Naive B cell (primary cell): ENCODE measurements around the gene CYP2A6. TPM values are rescaled to one million over a fixed set of nuclear protein-coding genes. Genes with fewer than 3 reads are reported as not detected.
A peak's percentile ranks its signal among the peaks of the same experiment; 100 is the strongest.
"Not testable (repeated sequence)": the region's sequence is repeated elsewhere in the genome, so short reads cannot be mapped to it uniquely, and the experiment has no call there.

Experiments
- ATAC-seq, 2 donors: fragments of 150-1000 bp; cut with Tn5 transposase; 2 replicates each; pipeline ENCODE4 v1.10.0; 2021; ENCODE audit warnings: low read depth in 2 of 2, mild to moderate bottlenecking in 2 of 2, moderate library complexity in 2 of 2
- DNase-seq: peaks from one replicate; pipeline ENCODE4 v3.0.0; 2022
- H3K27ac Mint-ChIP-seq, 6 donors: one replicate each; pipeline ENCODE4 v1.8.0; 2020 to 2022; ENCODE audit warnings: mild to moderate bottlenecking in 6 of 6, mixed read lengths in 6 of 6, moderate library complexity in 5 of 6, inconsistent platforms in 2 of 6
- H3K27me3 Mint-ChIP-seq, 3 donors: one replicate each; pipeline ENCODE4 v1.8.0; 2021 to 2022; ENCODE audit warnings: mixed read lengths in 3 of 3, mild to moderate bottlenecking in 1 of 3
- H3K36me3 Mint-ChIP-seq, 2 donors: one replicate each; pipeline ENCODE4 v1.8.0; 2020 to 2022; ENCODE audit warnings: mixed read lengths in 2 of 2, inconsistent platforms in 1 of 2, mild to moderate bottlenecking in 1 of 2
- H3K4me1 Mint-ChIP-seq, 3 donors: one replicate each; pipeline ENCODE4 v1.8.0; 2020 to 2022; ENCODE audit warnings: mixed read lengths in 3 of 3, inconsistent platforms in 1 of 3, mild to moderate bottlenecking in 1 of 3, moderate library complexity in 1 of 3
- H3K4me3 Mint-ChIP-seq, 8 donors: one replicate each; pipeline ENCODE4 v1.8.0; 2020 to 2022; ENCODE audit warnings: mild to moderate bottlenecking in 8 of 8, mixed read lengths in 8 of 8, moderate library complexity in 8 of 8, inconsistent platforms in 2 of 8
- H3K9me3 Mint-ChIP-seq, 7 donors: one replicate each; pipeline ENCODE4 v1.8.0; 2020 to 2022; ENCODE audit warnings: mixed read lengths in 7 of 7, mild to moderate bottlenecking in 5 of 7, inconsistent platforms in 2 of 7, moderate library complexity in 1 of 7
- polyA plus RNA-seq, 6 donors: library from polyadenylated mRNA; unstranded; fragments of 300-500 nt; fragmentation: Illumina TruSeq; gene quantifications; one replicate each; pipeline ENCODE4 v1.2.3, GENCODE V29; 2021; ENCODE audit warnings: low read depth in 6 of 6

The CYP2A6 gene
- polyA plus RNA-seq, 6 donors from 2014 or later: not detected

DNA sequence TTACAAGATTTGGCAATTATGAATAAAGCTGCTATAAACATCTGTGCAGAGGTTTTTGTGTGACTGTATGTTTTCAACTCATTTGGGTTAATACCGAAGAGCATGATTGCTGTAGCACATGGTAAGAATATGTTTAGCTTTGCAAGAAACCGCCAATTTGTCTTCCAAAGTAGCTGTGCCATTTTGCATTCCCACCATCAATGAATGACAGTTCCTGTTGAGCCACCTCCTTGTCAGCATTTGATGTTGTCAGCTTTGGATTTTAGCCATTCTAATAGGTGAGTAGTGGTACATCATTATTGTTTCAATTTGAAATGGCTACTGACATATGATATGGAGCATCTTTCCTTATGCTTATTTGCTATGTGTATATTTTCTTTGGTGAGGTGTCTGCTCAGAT, 23.6 kb upstream of the CYP2A6 start:
- not testable (repeated sequence) for DNase-seq, H3K27ac Mint-ChIP-seq, ATAC-seq, H3K4me3 Mint-ChIP-seq
- Mint-ChIP-seq H3K27me3 (peaks cover 13 to 82% (median 64%) of the 10 kb centered on the region in 3 donors), H3K4me1 (peaks cover 6 to 19% (median 16%) of the 10 kb centered on the region in 3 donors), H3K36me3 (peaks cover 0 to 15% of the 10 kb centered on the region in 2 donors), H3K9me3 (peaks cover 4 to 28% (median 13%) of the 10 kb centered on the region in 7 donors)

DNA sequence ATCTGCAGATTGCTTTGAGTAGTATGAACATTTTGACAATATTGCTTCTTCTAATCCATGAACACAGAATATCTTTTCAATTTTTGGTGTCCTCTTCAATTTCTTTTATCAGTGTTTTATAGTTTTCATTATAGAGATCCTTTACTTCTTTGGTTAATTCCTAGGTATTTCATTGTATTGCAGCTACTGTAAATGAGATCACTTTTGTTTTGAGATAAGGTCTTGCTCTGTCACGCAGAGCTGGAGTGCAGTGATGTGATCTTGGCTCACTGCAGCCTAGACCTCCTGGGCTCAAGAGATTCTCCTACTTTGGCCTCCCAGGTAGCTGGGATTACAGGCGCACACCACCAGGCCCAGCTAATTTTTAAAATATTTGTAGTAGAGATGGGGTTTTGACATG, 22.0 kb upstream of the CYP2A6 start:
- DNase-seq (no peak), ATAC-seq (no peak)
- peaks cover 6 to 19% (median 16%) of the 10 kb centered on the region in 3 donors for H3K4me1 Mint-ChIP-seq
- peaks cover 0 to 15% of the 10 kb centered on the region in 2 donors for H3K36me3 Mint-ChIP-seq
- no peak overlapping the region for H3K4me3 Mint-ChIP-seq
- H3K27me3 Mint-ChIP-seq: peaks cover 13 to 67% (median 66%) of the 10 kb centered on the region in 3 donors
- H3K27ac Mint-ChIP-seq: no peak overlapping the region
- peaks cover 4 to 27% (median 13%) of the 10 kb centered on the region in 7 donors for H3K9me3 Mint-ChIP-seq

DNA sequence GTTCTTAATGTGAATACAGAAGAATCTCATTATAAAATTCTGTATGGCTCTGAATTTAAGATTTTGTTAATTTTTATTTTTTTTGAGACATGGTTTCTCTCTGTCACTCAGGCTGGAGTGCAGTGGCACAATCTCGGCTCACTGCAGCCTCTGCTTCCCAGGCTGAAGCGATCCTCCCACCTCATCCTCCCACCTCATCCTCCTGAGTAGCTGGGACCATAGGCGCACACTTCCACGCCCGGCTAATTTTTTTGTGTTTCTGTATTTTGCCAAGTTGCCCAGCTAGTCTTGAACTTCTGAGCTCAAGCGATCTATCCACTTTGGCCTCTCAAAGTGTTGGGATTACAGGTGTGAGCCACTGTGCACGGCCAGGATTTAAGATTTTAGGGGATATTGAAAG, 17.5 kb upstream of the CYP2A6 start:
- ATAC-seq: no peak
- peaks cover 2 to 10% (median 7%) of the 10 kb centered on the region in 7 donors for H3K9me3 Mint-ChIP-seq
- H3K27me3 Mint-ChIP-seq: peaks cover 12 to 68% (median 37%) of the 10 kb centered on the region in 3 donors
- H3K4me1 Mint-ChIP-seq: no peaks in the 10 kb centered on the region
- no peak overlapping the region for H3K27ac Mint-ChIP-seq
- DNase-seq: no peak
- peaks cover 0 to 8% of the 10 kb centered on the region in 2 donors for H3K36me3 Mint-ChIP-seq
- no peak overlapping the region for H3K4me3 Mint-ChIP-seq

DNA sequence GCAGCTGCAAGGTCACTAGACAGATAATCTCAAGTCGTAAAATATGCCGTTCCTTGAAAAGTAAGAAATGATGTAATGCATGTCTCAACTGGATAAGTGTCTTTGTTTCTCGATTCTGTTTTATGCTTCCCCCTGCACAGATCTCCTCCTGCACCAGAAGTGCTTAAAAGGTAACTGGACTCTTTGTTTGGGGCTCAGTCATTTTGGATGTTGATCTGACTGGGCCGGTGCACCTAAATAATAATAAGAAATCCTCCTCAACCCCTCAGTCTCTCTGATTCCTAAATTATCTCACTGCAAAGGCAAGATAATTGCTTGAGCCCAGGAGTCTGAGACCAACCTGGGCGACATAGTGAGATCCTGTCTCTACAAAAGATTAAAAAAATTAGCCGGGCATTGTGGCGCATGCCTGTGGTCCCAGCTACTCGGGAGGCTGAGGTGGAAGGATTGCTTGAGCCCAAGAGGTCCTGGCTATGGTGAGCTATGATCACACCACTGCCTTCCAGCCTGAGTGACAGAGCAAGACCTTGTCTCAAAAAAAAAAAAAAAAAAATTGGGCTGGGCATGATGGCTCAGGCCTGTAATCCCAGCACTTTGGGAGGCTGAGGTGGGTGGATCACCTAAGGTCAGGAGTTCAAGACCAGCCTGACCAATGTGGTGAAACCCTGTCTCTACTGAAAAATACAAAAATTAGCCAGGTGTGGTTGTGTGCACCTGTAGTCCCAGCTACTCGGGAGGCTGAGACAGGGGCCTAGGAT, 14.7 kb upstream of the CYP2A6 start:
- not testable (repeated sequence) for H3K9me3 Mint-ChIP-seq, DNase-seq, H3K36me3 Mint-ChIP-seq, H3K4me3 Mint-ChIP-seq, H3K4me1 Mint-ChIP-seq, ATAC-seq
- peaks cover 14 to 65% (median 17%) of the 10 kb centered on the region in 3 donors for H3K27me3 Mint-ChIP-seq
- peak overlapping the region in 1 of 6 donors; percentile 73 for H3K27ac Mint-ChIP-seq

DNA sequence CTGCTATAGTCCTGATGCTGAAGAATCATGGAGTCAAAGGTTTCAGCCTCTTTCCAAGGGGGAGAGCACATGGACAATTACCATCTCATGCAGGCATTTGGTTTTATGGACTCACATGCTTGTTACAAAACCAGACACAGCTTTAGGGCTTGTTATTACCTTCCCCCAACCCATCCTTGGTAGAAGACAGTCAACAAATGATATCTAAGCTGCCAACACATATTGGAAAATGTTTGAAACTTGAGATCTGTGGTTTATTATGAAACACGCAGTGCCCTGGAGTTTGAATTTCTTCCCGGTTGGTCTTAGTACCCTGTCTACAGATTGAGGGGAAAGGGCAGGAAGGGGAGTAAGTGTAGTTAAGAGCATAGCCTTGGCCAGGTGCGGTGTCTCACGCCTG, 12.5 kb upstream of the CYP2A6 start:
- Mint-ChIP-seq H3K4me1 (no peaks in the 10 kb centered on the region), H3K27me3 (peaks cover 8 to 51% (median 14%) of the 10 kb centered on the region in 3 donors), H3K27ac (no peak overlapping the region), H3K4me3 (no peak overlapping the region), H3K9me3 (no peaks in the 10 kb centered on the region), H3K36me3 (peaks cover 0 to 4% of the 10 kb centered on the region in 2 donors)
- DNase-seq (no peak), ATAC-seq (no peak)

DNA sequence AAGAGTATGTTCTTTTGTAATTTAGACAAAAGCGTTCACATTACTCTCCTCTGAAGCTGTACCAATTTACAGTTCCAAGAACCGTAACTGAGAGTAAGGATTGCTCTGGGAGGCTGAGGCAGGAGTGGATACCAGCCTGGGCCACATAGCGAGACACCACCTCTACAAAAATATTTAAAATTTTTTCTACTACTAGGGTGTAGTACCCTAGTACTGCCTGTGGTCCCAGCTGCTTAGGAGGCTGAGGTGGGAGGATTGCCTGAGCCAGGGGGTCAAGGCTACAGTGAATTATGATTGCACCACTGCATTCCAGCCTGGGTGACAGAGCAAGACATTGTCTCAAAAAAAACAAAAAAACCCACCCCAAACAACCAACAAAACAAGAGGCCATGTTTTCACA, 12.1 kb upstream of the CYP2A6 start:
- H3K27ac Mint-ChIP-seq: no peak overlapping the region
- ATAC-seq: no peak

DNA sequence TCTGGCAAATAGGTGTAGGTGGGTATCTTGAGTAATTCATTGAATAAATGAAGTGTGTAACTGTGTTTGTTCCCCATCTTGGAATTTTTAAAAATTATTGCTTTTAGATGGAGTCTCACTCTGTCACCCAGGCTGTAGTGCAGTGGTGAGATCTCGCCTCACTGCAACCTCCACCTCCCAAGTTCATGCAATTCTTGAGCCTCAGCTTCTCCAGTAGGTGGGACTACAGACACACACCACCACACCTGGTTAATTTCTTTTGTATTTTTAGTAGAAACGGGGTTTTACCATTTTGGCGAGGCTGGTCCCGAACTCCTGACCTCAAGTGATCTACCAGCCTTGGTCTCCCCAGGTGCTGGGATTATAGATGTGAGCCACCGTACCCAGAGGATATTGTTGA, 7.9 kb upstream of the CYP2A6 start:
- Mint-ChIP-seq H3K4me3 (no peak overlapping the region), H3K36me3 (peaks cover 0 to 4% of the 10 kb centered on the region in 2 donors), H3K4me1 (no peaks in the 10 kb centered on the region), H3K27ac (peak overlapping the region in 1 of 6 donors; percentile 44), H3K27me3 (peaks cover 9 to 26% (median 12%) of the 10 kb centered on the region in 3 donors), H3K9me3 (no peaks in the 10 kb centered on the region)
- ATAC-seq (no peak), DNase-seq (no peak)

More for the DNA sequence above, 12.1 kb upstream of the CYP2A6 start:
- Mint-ChIP-seq H3K4me1 (no peaks in the 10 kb centered on the region), H3K9me3 (no peaks in the 10 kb centered on the region), H3K27me3 (peaks cover 8 to 46% (median 14%) of the 10 kb centered on the region in 3 donors), H3K4me3 (no peak overlapping the region), H3K36me3 (peaks cover 0 to 4% of the 10 kb centered on the region in 2 donors)
- DNase-seq: no peak

DNA sequence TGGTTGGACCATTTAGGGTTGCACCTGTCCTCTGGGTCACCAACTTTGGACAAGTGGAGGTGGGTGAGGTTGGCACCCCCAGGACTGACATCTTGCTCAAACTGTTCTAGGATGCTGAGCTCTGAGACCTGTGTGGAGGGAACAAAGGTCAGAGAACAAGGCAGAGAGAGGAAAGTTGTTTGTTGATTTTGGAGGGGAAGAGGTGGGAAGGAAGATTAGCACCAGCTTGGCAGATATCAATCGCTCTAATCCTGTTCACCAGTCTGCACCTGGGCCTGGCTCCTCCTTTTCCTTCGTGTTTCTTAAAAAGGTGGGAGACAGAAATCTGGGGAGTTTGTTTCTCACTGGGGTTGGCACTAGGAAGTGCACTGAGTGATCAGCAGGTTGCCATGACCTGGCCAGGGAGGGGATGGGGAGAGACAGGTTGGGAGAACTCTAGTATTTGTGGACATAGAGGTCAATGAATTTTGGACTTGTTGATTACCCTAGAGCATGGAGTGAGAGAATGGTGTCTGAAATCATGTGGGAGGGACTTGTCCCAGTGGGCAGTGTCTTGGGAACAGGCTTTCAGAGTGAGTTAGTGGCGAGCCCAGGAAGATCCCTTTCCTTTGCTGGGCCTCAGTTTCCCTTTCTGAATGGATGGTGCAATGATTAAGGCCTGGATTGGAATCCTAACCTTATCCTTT, 2.4 kb upstream of the CYP2A6 start:
- H3K27ac Mint-ChIP-seq, H3K4me1 Mint-ChIP-seq, H3K9me3 Mint-ChIP-seq, ATAC-seq, H3K4me3 Mint-ChIP-seq, DNase-seq: not testable (repeated sequence)
- Mint-ChIP-seq H3K27me3 (peaks cover 15 to 42% (median 31%) of the 10 kb centered on the region in 3 donors), H3K36me3 (peaks cover 0 to 13% of the 10 kb centered on the region in 2 donors)

DNA sequence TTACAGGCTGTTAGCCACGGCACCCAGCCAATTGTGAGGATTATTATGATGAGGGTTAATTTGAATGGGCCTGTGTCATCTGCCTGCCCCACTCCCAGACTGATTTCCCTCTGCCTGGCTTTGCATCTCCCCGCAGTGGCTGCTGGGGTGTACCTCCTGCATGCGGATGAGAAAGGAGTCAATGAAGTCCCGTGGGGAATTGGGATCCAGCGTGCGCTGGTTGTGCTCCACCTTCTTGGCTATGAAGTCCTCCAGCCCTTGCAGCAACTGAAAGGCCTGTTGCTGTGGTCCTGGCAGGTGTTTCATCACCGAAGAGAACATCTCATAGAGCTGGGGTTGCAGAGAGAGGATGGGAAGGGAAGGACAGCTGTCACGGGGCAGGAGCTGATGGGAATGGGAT, 3.5 kb downstream of the CYP2A6 start:
- not testable (repeated sequence) for DNase-seq, H3K27ac Mint-ChIP-seq, H3K4me3 Mint-ChIP-seq, ATAC-seq, H3K9me3 Mint-ChIP-seq
- Mint-ChIP-seq H3K4me1 (peaks cover 12 to 24% (median 18%) of the 10 kb centered on the region in 3 donors), H3K36me3 (peaks cover 0 to 18% of the 10 kb centered on the region in 2 donors), H3K27me3 (peaks cover 25 to 53% (median 44%) of the 10 kb centered on the region in 3 donors)

DNA sequence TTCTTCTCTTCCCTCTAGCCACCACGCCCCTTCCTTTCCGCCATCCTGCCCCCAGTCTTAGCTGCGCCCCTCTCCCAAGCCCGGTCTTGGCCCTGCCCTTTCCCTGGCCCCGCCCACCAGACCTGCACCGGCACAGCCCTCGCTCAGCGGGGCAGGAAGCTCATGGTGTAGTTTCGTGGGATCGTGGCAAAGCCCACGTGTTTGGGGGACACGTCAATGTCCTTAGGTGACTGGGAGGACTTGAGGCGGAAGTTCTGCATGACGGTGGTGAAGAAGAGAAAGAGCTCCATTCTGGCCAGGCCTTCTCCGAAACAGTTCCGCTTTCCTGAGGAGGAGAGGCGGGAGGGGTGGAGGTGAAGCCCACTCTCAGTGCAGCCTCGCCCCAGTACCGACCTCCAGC, 6.6 kb downstream of the CYP2A6 start:
- Mint-ChIP-seq H3K4me1 (peaks cover 8 to 20% (median 18%) of the 10 kb centered on the region in 3 donors), H3K27ac (peak overlapping the region; percentile 7 to 94 (median 81)), H3K4me3 (peak overlapping the region; percentile 62 to 89 (median 85)), H3K27me3 (peaks cover 11 to 51% (median 32%) of the 10 kb centered on the region in 3 donors), H3K36me3 (peaks cover 0 to 11% of the 10 kb centered on the region in 2 donors)
- H3K9me3 Mint-ChIP-seq: not testable (repeated sequence)
- ATAC-seq: peak; percentile 94 to 96
- DNase-seq: peak; percentile 54

DNA sequence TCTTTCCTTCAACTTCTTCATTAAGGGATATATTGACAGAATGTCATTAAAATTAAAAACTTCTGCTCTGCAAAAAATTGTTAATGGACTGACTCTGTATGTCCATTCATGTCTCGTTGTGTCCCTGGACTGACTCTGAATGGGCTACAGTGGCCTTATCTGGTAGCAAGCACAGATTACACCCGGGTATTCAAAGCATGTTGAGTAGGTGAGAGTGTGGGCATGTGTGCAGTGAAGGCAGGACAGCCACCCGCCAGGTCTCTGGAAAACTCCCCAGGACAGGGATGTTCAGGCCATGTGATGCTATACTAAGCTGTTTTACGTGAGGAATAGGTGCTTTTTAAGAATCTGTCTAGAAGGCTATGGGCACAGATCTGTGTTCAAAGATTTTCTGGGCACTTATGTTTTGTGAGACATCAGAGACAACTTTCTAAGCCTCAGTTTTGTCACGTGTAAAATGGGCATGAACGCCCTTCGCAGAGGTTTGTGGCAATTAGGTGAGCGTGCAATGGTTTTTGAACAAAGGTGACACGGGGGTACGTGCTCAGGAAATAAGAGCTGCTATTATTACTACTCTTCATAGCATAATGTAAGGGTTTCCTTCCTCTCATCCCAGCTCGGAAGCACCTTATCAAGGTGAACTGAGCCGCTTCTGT, 7.1 kb downstream of the CYP2A6 start:
- Mint-ChIP-seq H3K4me1 (peaks cover 6 to 20% (median 18%) of the 10 kb centered on the region in 3 donors), H3K27me3 (peaks cover 11 to 48% (median 27%) of the 10 kb centered on the region in 3 donors), H3K27ac (peak overlapping the region in 4 of 6 donors; percentile 75 to 94 (median 89)), H3K36me3 (peaks cover 0 to 10% of the 10 kb centered on the region in 2 donors), H3K4me3 (peak overlapping the region; percentile 62 to 89 (median 85))
- not testable (repeated sequence) for H3K9me3 Mint-ChIP-seq, ATAC-seq, DNase-seq

DNA sequence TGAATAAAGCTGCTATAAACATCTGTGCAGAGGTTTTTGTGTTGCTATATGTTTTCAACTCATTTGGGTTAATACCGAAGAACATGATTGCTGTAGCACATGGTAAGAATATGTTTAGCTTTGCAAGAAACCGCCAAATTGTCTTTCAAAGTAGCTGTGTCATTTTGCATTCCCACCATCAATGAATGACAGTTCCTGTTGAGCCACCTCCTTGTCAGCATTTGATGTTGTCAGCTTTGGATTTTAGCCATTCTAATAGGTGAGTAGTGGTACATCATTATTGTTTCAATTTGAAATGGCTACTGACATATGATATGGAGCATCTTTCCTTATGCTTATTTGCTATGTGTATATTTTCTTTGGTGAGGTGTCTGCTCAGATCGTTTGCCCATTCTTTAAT, 8.2 kb downstream of the CYP2A6 start:
- H3K27ac Mint-ChIP-seq, H3K36me3 Mint-ChIP-seq, ATAC-seq, DNase-seq, H3K9me3 Mint-ChIP-seq, H3K4me3 Mint-ChIP-seq: not testable (repeated sequence)
- Mint-ChIP-seq H3K4me1 (peaks cover 5 to 20% (median 18%) of the 10 kb centered on the region in 3 donors), H3K27me3 (peaks cover 4 to 36% (median 16%) of the 10 kb centered on the region in 3 donors)

DNA sequence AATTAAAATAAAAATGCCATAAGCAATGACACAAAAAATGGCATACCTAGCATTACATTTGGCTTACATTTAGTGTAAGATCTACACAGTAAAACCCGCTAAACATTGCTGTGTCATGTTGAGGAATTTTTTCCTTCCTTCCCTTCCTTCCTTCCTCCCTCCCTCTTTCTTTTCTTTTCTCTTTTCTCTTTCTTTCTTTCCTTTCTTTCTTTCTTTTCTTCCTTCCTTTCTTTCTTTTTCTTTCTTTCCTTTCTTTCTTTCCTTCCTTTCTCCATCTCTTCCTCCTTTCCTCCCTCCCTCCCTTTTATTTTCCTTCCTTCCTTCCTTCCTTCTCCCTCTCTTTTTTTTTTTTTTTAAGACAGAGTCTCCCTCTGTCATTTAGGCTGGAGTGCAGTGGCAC, 11.8 kb downstream of the CYP2A6 start:
- H3K4me1 Mint-ChIP-seq, H3K4me3 Mint-ChIP-seq: not testable (repeated sequence)
- peaks cover 0 to 33% (median 10%) of the 10 kb centered on the region in 3 donors for H3K27me3 Mint-ChIP-seq

More for the DNA sequence above, 11.8 kb downstream of the CYP2A6 start:
- ATAC-seq, H3K9me3 Mint-ChIP-seq, H3K36me3 Mint-ChIP-seq, DNase-seq: not testable (repeated sequence)
- H3K27ac Mint-ChIP-seq: peak overlapping the region in 1 of 6 donors; percentile 22
